GM12892 (cell line): ENCODE data around the gene RPS26.
"Not testable (repeated sequence)": the region's sequence is repeated elsewhere in the genome, so short reads cannot be mapped to it uniquely, and the experiment has no call there.

Source experiments
- DNase-seq: peaks from one replicate; pipeline ENCODE4 v3.0.0; 2011; ENCODE audit not compliant: insufficient read length
- FAIRE-seq: peaks from 2 replicates; lab custom pipeline; 2011; peaks lifted over from hg19 to GRCh38; lab: Jason Lieb, UNC
- POLR2A ChIP-seq: IDR thresholded peaks from 2 replicates; pipeline ENCODE4 v1.6.1; 2011; ENCODE audit warnings: low read depth, low read length, control low read depth
- POLR2AphosphoS5 ChIP-seq: IDR thresholded peaks from 2 replicates; pipeline ENCODE4 v1.6.1; 2011; ENCODE audit warnings: low read depth, low read length, control low read depth
- TAF1 ChIP-seq: IDR thresholded peaks from 2 replicates; pipeline ENCODE4 v1.6.1; 2011; ENCODE audit warnings: low read depth, mild to moderate bottlenecking, control low read depth, low read length, borderline replicate concordance

The RPS26 gene

DNA sequence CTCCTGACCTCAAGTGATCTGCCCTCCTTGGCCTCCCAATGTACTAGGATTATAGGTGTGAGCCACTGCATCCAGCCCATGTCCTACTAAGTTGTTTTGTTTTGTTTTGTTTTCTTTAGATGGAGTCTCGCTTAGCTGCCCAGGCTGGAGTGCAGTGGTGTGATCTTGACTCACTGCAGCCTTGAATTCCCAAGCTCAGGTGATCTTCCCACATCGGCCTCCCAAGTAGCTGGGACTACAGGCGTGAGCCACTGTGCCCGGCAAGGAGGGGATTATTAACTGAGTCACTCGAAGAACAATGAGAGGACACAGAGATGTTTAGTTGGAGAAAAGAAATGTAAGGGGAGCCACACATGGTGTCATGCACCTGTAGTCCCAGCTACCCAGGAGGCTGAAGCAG, 20.3 kb downstream of the RPS26 start:
- TF ChIP-seq POLR2AphosphoS5, result no peak
- no peak for TF ChIP-seq TAF1
- TF ChIP-seq POLR2A, result no peak
- FAIRE-seq, result no peak

DNA sequence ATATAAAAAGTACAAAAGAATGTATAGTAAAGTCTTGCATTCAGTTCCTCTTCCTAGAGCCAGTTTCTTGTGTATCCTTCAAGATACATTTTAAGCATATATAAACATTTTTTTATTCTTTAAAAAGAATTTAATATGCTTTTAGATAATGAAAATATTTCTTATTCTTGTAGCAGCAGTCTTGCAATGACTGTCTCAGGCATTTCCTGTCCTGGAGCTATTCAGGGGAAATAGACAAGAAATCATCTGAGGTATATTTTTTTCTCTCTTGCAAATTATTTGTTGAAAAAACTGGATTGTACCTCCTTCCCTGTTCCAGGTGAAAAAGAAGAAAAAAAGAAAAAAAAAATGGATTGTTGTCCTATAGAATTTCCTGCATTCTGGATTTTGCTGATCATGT, 21.3 kb downstream of the RPS26 start:
- DNase-seq (no peak), FAIRE-seq (no peak)
- TF ChIP-seq POLR2A, result no peak
- no peak for TF ChIP-seq POLR2AphosphoS5
- TF ChIP-seq TAF1, result no peak

More for the DNA sequence above, 20.3 kb downstream of the RPS26 start:
- no peak for DNase-seq

DNA sequence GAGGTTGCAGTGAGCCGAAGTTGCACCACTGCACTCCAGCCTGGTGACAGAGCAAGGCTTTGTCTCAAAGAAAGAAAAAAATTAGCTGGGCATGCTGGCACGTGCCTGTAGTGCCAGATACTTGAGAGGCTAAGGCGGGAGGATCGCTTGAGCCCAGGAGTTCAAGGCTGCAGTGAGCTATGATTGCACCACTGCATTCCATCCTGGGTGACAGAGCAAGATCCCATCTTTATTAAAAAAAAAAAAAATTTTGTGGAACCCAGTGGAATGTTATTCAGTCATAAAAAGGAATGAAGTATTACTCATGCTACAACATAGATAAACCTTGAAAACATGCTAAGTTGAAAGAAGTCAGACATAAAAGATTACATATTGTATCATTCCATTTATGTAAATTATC, 29.9 kb downstream of the RPS26 start:
- no peak for TF ChIP-seq TAF1
- TF ChIP-seq POLR2AphosphoS5, result no peak
- TF ChIP-seq POLR2A, result no peak
- no peak for FAIRE-seq
- no peak for DNase-seq

DNA sequence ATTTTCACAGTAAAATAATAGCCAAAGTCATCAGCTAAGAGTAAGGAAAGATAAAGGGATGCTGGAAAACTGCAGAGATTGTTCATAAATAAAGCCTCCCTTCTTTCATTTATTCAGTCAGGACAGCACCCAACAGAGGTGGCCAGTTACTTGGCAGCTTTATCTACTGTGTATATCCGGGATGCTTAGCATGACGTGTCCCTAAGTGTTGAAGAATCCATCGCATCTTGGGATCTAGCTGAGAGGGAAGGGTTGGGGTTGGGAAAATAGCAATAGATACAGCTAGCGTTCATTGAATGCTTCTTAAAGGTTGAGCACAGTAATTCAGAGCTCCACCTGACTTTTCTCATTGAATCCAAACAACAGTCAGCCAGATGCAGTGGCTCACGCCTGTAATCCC, 32.7 kb downstream of the RPS26 start:
- TF ChIP-seq POLR2AphosphoS5 (no peak), TAF1 (no peak), POLR2A (no peak)
- FAIRE-seq (no peak), DNase-seq (no peak)

DNA sequence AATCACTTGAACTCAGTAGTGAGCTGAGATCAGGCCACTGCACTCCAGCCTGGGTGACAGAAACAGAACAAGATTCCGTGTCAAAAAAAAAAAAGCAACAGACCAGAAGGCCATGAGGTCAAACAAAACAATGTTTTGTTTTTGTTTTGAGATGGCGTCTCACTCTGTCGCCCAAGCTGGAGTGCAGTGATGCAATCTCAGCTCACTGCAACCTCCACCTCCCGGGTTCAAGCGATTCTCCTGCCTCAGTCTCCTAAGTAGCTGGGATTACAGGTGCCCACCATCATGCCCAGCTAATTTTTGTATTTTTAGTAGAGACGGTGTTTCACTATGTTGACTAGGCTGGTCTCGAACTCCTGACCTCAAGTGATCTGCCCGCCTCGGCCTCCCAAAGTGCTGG, 36.2 kb downstream of the RPS26 start:
- FAIRE-seq, DNase-seq: not testable (repeated sequence)

GRCh38 chr12:56078427-56078826, 36.7 kb downstream of the RPS26 start:
- no peak for TF ChIP-seq TAF1
- TF ChIP-seq POLR2AphosphoS5, result no peak
- TF ChIP-seq POLR2A, result no peak
- FAIRE-seq (no peak), DNase-seq (no peak)

DNA sequence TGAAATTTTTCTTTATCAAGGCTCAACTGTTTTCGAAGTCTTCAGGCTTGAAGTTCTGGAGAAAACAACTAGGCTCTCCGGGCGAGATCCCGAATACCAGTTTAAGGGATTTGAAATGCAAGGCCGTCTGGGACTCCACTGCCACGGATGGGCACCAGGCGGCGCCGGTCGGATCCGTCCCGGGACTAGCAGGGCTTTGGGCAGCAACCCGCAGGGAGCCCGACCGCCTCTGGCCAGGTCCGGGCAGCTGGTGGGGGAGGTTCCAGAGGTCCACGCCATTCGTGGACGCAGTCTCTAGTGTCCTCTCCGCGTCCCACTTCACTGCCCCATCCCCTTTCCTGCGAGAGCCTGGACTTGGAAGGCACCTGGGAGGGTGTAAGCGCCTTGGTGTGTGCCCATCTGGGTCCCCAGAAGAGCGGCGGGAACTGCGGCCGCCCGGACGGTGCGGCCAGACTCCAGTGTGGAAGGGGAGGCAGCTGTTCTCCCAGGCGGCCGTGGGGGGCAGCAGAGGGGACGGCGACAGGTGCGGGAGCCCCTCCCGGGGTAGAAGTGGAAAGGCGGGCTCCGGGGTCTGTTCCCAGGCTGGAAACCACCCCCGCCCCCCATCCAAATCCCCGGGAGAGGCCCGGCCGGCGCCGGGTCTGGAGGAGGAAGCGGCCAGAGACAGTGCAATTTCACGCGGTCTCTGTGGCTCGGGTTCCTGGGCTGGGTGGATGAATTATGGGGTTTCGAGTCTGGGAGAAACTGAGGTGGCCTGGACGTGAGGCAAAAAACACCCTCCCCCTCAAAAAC, 37.4 kb downstream of the RPS26 start:
- TF ChIP-seq POLR2AphosphoS5 (no peak), TAF1 (no peak), POLR2A (no peak)
- peak; percentile 81 for DNase-seq
- peak; percentile 14 for FAIRE-seq

DNA sequence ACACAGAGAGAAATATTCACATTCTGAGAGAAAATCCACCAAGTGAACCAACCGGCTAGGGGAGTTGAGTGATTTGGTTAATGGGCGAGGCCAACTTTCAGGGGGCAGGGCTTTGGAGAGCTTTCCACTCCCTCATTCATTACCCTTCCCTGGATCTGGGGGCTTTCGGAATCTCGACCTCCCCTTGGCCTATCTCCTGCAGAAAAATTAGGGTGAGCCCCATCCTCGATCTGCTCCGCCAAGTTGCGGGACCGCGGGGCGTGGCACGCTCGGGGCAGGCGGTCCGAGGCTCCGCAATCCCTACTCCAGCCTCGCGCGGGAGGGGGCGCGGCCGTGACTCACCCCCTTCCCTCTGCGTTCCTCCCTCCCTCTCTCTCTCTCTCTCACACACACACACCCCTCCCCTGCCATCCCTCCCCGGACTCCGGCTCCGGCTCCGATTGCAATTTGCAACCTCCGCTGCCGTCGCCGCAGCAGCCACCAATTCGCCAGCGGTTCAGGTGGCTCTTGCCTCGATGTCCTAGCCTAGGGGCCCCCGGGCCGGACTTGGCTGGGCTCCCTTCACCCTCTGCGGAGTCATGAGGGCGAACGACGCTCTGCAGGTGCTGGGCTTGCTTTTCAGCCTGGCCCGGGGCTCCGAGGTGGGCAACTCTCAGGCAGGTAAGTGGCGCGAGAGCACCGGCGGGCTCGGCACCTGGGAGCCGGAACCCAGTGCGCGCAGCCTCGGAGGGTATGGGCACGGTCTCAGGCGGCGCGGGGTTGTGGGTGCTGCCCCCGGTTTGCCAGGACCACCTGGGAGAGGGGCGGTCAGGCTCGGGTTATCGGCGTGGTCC, 38.2 kb downstream of the RPS26 start, which contains the start of gene ERBB3:
Gene ERBB3, plus strand, starts transcription at position 443 of the 833 bp plus-strand sequence. Its CDS starts 136 bp downstream, at position 579.
- FAIRE-seq, result no peak
- TF ChIP-seq TAF1, result no peak
- DNase-seq, result peak; percentile 58

DNA sequence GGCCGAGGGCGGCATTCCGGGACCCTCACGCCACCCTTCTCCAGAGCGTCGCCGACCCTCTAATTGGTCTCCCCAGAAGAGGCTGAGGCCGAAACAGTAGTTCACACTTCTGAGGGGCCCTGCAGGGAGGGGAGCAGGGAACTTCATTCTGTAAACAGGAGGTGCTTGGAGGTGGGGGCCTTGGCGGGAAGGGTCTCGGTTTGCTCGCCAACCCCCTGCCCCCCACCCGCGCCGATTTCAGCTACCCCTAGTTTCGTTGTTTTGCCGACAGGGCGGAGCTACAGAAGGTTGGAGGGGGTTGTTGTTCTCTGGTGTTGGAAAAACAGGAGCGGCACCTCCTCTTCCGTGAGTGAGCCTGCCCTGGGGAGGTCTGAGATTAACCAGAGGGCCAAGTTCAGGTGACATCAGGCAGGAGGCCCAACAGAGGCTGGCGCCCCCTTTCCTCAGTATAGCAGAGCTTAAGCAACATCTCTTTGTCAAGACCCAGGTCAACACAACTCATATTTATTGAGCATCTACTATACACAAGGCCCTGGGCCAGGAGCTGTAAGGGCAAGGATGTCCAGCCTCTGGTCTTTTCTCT, 38.9 kb downstream of the RPS26 start:
- TF ChIP-seq TAF1, result no peak
- no peak for TF ChIP-seq POLR2AphosphoS5
- no peak for TF ChIP-seq POLR2A
- FAIRE-seq, result no peak
- DNase-seq, result no peak

DNA sequence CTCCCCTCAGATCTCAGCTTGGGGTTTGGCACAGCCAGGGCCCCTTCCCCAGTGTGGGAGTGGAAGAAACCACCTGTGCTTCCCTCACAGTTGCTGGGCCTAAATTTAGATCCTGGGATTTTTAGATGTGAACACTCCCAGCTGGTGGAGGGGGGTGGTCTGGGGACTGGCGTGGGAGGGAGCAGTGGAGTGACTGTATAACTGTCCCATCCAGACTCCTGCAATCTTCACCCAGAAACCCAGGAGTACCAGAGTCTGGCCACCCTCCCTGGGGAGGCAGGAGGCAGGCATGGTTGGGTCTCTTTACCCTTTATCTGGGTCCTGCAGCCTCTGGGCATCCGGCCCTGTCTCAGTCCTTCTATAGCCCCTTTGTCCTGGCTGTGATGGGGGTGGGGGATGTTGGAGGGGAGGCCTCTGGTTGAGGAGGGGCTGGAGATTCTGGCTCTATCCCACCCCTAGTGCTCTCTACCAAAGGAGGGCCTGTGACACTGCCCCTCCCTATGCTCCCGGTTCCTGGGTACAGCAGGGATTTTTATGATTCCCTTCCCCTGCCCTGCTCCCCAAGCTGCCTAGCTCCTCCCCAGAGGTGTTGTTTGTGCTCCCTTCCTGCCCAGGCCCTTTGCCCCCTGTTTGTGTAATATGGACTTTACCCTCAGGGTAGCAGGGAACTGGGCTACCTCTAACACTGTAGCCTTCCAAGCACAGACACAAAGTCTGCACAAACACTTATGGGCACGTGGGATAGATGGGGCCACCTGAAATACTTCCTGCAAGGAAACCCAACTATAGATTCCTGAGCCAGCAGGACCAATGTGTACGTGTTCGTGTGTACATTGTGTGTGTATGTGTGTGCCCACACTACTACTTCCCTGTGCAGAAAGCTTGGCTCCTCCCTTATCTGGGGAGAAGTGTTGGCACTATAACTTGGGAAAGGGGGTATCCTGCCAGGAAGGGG, 40.0 kb downstream of the RPS26 start:
- TF ChIP-seq POLR2A (no peak), TAF1 (no peak), POLR2AphosphoS5 (no peak)
- no peak for FAIRE-seq

GRCh38 chr12:56082382-56082781, 40.7 kb downstream of the RPS26 start:
- DNase-seq (no peak), FAIRE-seq (no peak)
- TF ChIP-seq POLR2A, result no peak
- no peak for TF ChIP-seq TAF1
- no peak for TF ChIP-seq POLR2AphosphoS5

More for the DNA sequence above, 40.0 kb downstream of the RPS26 start:
- no peak for DNase-seq
